PC-9 (cell line): Measurements from ENCODE around the gene GNA12.

ENCODE experiments used
- EZH2 ChIP-seq: fragments of 200-600 bp; sonication (generic); IDR thresholded peaks from 2 replicates; pipeline ENCODE4 v1.8.0; 2017; ENCODE audit warnings: antibody characterized with exemption, low read depth
- TF ChIP-seq, protein P1 (sequence below): fragments of 200-600 bp; sonication (generic); conservative IDR thresholded peaks from 2 replicates; pipeline ENCODE4 v1.6.1; 2017; ENCODE audit warnings: mixed run types, antibody characterized with exemption, mild to moderate bottlenecking, moderate library complexity

DNA sequence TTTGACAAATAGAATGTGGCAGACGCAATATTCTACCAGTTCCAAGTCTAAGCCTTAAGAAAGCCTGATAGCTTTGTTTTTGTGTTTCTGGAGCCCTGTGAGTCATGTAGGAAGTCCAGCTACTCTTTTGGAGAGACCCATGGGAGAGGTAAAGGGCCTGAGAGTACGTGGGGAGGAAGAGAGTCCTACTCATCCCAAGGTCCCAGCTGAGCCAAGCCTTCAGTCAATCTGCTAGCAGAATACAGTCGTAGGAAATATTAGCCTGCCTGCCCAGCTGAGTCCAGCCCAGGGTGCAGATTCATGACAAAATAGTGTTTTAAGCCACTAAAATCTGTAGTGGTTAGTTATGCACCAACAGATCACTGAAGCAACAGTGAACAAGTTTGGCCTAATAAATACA, 9.0 kb upstream of the GNA12 start:
- no peak for TF ChIP-seq EZH2
- TF ChIP-seq, protein P1, sequence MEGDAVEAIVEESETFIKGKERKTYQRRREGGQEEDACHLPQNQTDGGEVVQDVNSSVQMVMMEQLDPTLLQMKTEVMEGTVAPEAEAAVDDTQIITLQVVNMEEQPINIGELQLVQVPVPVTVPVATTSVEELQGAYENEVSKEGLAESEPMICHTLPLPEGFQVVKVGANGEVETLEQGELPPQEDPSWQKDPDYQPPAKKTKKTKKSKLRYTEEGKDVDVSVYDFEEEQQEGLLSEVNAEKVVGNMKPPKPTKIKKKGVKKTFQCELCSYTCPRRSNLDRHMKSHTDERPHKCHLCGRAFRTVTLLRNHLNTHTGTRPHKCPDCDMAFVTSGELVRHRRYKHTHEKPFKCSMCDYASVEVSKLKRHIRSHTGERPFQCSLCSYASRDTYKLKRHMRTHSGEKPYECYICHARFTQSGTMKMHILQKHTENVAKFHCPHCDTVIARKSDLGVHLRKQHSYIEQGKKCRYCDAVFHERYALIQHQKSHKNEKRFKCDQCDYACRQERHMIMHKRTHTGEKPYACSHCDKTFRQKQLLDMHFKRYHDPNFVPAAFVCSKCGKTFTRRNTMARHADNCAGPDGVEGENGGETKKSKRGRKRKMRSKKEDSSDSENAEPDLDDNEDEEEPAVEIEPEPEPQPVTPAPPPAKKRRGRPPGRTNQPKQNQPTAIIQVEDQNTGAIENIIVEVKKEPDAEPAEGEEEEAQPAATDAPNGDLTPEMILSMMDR = no peak
